Breast epithelium (tissue), 3 donors: Measurements from ENCODE around the gene RAB9B.

ENCODE experiments used
- CTCF ChIP-seq, 3 donors: fragments of 450-650 bp; IDR thresholded peaks; one replicate each; pipeline ENCODE4 v1.5.1; 2016 to 2017; ENCODE audit warnings: antibody characterized with exemption in 3 of 3, mild to moderate bottlenecking in 3 of 3, moderate library complexity in 3 of 3
- POLR2A ChIP-seq: fragments of 450-650 bp; IDR thresholded peaks from one replicate; pipeline ENCODE4 v1.6.1; 2016; ENCODE audit warnings: antibody characterized with exemption, mild to moderate bottlenecking, moderate library complexity

DNA sequence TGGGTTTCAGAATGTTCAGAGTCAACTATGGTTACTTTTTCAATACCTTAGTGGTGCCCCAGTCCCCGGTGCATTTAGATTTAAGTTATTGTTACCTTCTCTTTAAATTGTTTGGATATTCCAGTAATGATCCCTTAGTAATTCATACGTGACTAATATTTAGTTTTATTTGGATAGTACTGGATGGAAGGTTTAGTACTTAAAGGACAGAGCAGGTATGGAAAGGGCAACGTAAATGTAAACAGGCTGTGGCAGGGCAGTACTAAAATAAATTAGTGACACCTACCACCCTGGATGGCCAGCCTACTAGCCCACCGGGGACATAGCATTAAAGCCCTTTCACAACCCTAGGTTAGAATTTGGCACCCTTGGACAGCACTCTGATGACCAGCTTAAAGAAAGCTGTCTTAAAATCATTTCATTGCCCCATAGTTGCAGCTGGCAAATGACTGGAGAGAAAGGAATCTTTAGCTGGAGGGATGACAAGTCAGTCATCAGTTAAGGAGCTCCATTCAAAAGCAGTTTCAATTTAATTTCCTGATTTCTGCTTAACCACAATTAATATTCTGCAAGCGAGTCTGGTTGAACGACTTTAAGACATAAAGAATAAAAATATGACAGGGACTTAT is 39.0 kb downstream of the RAB9B start:
- TF ChIP-seq POLR2A, result no peak
- TF ChIP-seq CTCF (IDR thresholded peaks at IDR 0.05), result no peak
